HG03095 (cell line): ENCODE data around the gene MYRIP.
"Not testable (repeated sequence)": the region's sequence is repeated elsewhere in the genome, so short reads cannot be mapped to it uniquely, and the experiment has no call there.

Experiments used
- ATAC-seq: cut with Tn5 transposase; IDR thresholded peaks from one replicate; pipeline ENCODE4 v1.9.1; 2021; ENCODE audit warnings: moderate library complexity; ENCODE audit not compliant: unreplicated experiment

MYRIP gene

DNA sequence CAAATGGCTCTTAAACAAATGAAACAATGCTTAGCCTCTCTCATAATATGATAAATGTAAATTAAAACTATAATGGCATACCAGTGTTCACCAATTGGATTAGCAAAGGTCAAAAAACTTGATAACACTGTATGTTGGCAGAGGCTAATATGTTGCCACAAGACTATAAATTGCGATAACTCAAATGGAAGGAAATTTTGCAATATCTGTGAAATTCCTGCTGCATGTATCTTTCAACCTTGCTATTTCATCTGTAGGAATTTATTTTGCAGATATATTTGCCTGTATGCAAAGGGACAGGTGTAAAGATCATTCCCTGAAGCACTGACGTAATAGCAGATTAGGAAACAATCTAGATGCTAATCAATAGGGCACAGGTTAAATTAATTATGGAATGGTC, 308.7 kb downstream of the MYRIP start:
- ATAC-seq, result no peak

DNA sequence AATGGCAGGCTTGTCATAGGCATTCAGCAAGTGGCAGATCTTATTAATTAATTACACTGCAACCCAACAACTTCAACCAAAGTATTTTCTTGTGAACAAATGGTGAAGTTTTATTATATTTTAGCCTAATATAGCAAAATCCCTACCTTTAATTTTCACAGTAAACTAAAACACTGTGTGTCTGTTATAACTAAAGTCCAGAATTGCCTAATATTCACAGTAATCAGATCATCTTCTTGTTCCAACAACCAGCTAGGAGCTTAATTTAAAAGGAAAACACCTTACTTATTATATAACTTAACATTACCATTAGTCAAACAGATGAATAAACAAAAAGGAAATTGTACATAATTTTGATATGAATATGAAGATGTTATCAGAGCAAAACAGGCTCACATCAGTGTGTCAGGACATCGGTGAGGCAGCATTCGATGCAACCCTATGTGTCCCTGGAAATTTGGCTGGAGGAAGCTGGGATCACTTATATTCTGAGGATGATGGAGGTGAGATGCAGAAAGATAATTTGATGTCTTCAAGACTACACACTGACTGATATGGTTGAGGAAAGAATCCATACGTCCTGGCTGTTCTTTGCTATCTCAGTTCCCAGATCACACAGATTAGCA, 310.8 kb downstream of the MYRIP start:
- no peak for ATAC-seq

DNA sequence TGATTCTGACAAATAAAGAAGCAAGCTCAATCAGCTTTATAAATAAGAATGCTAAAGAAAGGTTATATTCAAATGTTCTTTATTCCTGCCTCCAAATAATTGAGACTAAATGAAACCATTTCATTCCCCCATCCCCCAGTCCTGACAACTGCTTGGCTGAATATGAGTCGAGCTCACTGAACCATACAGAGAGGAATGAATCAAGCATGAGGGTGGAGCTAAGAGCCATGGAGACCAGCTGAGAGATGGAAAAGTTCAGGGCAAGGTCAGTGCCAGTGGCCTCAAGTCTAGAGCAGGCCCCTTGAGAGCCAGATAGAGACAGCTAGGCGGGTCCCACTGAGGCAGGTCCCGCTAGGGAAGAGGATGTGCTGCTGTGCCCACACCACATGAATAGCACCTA, 311.4 kb downstream of the MYRIP start:
- ATAC-seq, result no peak

DNA sequence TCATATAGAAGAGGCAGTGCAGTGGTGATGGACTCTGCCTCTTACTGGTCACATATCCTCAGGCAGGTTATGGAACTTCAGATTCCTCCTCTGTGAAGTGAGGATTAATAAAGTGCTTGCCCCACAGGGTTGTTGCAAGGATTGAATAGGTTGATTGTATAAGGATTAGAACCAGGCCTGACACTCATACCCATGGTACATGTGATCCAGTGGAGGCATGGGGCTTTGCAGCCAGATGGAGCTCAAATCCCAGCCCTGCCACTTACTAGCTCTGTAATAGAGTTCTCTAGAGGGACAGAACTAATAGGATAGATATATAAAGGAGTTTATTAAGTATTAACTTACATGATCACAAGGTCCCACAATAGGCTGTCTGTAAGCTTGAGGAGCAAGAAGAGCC, 315.5 kb downstream of the MYRIP start:
- no peak for ATAC-seq

DNA sequence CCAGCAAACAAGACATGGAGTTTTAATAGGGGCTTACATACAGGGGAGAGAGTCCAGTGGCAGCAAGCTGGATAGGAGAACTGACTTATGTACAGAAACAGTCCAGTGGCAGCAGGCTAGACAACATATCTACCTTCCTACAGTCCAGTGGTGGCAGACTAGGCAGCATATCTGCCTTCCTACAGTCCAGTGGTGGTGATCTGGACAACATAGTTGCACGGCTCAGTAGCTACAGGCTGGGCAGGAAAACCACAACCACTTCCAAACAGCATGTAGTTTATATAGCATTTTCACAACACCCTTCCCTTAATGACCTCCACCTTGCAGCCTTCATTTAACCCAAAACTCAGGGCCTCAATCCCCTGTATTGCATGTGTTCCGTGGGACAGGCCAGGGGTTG, 318.8 kb downstream of the MYRIP start:
- no peak for ATAC-seq

DNA sequence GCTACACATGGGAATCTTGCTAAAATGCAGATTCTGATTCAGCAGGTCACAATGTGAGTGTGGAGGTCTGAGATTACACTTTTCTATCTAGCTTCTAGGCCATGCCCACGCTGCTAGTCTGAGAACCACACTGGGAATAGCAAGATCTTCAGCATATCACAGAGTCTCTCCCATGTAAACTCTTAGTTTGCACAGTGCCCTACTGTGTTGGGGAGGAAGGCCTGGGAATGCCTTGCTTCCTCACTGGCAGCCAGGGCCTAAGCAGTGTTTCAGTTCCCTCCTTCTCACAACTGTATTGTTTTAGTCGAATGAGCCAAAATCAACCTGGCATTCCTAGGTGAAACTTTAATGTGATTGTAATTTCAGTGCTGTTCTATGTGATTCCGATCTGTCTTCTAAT, 320.1 kb downstream of the MYRIP start:
- ATAC-seq, result no peak

DNA sequence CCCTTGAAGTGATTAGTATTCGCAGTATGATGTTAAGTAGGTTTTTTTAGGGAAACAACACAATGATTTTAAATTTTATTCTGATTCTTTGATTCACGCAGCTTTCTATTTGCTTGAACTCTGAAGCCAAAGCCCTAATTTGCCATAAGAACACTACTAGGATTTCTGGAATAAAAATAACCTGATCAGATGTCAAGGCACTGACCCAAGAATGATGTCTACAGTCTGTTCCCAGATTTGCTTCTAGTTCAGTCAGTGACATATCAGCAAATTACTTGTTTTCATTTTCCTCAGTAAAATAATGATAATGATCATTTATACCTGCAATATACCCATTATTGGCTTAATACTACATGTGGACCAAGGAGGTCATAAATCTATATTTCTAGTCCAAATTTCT, 320.6 kb downstream of the MYRIP start:
- ATAC-seq, result no peak

DNA sequence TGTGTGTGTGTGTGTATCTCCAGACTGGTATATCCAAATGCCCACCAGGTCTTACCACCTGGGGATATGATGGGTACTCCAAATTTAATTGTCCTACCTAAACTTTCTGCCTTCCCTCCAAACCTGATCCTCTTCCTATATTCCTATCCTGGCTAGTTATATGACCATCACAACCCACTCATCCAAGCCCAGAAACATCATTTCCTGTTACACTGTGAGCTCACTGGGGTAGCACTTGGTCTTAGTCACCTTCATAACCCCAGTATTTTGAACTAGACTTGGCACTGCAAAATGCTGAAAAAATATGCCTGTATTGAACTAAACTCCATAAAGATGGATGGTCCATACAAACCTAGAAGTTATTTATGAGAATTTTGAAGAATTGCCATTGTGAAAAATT, 321.3 kb downstream of the MYRIP start:
- no peak for ATAC-seq

DNA sequence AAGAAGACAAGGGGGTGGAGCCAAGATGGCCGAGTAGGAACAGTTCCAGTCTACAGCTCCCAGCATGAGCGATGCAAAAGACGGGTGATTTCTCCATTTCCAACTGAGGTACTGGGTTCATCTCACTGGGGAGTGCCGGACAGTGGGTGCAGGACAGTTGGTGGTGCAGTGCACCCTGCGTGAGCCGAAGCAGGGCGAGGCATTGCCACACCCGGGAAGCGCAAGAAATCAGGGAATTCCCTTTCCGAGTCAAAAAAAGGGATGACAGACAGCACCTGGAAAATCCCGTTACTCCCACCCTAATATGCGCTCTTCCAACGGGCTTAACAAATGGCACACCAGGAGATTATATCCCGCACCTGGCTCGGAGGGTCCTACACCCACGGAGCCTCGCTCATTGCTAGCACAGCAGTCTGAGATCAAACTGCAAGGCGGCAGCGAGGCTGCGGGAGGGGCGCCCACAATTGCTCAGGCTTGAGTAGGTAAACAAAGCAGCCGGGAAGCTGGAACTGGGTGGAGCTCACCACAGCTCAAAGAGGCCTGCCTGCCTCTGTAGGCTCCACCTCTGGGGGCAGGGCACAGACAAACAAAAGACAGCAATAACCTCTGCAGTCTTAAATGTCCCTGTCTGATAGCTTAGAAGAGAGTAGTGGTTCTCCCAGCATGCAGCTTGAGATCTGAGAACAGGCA, 324.6 kb downstream of the MYRIP start:
- not testable (repeated sequence) for ATAC-seq

DNA sequence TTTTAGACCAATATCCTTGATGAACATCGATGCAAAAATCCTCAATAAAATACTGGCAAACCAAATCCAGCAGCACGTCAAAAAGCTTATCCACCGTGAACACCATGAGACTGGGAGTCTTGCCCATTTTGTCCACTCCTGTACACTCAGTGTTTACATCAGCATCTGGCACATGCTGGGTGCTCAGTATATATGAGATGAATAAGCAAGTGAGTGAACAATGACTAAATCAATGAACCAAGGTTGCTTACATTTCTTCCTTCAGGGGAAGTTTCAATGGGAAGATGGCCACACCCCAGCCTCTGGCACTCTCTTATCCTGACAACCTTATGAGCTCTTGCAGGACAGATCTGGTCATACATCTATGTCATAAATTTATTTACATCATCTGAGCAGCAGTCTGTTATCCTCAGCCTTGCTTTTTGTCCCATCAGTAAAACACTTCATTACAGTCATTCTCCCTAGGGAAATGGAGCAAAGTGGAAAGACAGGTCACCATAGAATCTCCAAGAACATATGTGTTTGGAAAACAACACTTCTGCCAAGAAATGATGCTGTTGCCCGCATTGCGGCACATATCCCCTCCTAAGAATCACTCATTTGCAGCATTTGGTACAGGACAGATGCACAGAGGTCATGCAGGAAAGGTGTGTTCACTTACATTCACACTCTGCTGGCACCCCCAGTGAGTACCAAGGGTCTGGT, 328.3 kb downstream of the MYRIP start:
- ATAC-seq, result no peak

DNA sequence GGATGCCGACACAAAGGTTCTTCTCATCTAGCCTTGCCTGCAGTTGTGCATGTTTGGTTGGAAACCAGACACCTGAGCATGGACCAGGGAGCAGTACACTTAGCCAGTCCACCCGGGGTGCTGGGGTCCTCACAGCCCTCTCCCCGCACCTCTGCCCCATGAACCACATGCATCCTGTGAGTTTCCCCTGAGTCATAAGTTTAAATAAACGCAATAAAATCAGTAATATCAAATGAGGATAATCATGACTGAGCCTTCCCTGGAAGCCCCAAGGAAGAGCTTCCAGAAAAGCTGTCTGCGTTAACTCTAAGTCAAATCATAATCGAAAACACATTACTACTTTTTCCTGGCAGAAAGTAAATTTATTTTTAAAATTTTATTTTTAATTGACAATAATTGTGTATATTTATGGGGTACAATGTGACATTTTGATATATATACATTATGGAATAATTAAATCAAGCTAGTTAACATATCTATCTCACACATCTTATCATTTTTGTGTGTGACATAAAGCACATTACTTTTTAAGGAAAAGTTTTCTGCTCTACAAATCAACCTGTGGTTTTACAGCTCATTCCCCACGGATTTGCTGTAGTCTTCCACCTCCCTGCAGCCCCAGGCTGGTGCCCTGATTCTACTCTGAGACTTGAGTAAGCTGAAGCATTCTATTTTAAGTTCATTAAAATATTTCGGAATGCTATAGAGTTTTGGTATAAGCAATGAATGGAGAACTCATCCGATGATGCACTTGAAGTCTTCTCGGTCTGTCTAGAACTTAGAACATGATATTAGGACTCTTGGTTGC, 334.1 kb downstream of the MYRIP start:
- no peak for ATAC-seq

DNA sequence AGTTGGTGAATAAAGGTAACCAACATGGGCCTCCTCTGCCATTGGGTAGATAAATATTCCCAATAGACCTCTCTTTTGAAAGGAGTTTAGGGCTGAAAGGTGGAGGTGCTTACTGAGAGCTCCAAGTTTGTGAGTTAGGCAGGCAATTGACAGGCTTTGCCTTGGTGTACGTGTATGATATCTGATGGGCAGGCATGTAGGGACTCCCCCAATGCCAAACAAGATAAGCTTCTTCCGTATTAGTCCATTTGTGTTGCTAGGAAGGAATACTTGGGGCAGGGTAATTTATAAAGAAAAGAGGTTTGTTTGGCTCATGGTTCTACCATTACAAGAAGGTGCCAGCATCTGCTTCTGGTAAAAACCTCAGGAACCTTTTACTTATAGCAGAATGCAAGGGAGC, 339.4 kb downstream of the MYRIP start:
- no peak for ATAC-seq

DNA sequence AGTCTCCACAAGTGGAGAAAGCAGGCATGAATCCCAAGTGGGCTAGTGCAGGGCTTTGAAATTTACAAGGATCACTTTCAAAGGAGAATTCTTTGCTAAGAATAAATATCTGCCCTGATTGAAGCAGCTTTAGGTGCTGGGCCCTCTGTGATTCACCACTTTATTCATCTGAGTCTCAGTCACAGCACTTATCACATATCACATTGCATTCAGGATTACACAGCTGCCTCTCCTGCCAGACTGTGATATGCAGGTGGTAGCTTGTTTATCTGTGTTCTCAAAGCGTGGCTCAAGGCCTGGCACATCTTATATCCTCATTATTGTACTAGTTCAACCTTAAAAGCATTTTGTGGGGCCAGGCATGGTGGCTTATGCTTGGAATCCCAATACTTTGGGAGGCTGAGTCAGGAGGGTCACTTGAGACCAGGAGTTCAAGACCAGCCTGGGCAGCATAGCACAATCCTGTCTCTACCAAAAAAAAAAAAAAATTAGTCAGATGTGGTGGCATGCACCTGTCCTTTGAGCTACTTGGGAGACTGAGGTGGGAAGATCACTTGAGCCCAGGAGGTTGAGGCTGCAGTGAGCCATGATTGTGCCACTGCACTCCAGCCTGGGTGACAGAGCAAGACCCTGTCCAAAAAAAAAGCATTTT, 343.2 kb downstream of the MYRIP start:
- no peak for ATAC-seq

DNA sequence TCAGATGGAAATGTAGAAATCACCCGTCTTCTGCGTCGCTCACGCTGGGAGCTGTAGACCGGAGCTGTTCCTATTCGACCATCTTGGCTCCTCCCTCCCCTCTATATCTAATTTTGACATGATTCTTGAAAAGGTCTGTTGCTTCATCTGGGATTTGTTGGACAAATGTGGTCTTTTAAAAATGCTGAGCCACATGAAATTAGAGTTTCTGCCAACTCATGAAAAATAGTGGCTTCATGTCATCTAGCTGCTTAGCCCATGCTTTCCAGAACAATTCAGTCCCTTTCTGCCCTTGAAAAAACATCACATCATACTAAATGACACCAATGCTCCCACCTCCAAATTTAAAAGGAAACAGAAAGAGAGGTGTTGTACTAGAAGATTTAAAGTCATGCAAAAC, 351.5 kb downstream of the MYRIP start:
- no peak for ATAC-seq

DNA sequence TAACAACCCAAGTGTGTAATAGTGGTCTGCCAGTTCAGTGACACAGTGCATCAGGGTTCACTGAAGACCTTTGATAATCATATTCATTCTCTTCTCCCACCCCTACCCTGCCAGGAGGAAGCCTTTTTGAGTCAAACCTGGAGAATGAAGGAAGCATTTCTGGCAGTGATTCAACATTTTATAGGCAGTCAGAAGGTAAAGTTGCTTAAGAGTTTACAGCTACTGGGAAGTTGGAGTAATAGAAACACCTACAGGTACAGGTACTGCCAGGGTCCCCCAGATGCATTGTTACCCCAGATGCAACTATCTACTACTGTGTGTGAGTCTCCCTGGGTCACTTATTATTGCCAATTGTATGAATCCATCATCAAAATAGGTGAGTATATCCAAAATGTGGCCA, 353.2 kb downstream of the MYRIP start:
- no peak for ATAC-seq

DNA sequence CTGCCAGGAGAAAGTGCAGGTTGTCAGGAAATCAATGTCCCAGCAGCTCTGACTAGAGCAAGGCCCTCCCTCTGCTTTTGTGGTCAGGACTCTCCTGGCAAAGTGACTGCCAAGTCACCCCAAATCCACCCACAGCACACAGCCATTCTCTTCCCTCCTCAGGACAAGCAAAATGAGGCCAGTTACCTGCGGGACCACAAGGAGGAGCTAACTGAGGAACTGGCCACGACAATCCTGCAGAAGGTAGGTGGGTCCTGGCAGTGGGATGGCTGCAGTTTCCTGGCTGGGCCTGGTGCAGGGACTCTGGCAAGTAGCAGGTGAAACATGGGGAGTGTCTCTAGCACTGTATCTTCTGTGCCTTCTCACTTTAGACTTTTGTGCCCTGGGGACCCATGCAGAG, 357.6 kb downstream of the MYRIP start:
- no peak for ATAC-seq

DNA sequence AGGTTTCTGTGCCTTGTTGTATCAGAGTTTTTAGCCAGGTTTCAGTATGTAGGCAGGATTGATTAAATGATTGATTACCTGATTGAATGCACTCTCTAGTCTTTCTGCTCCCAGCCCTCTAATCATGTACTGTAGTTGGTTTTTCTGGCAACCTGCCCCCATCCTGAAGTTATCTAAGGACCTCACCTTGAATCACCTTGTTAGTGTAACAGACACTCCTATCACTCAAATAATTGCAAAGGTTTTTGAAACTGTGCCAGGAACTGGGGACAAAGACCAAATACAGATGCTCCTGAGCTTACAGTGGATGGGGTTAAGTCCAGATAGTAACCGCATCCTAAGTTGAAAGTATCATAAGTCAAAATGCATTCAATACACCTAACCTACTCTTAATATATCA, 358.5 kb downstream of the MYRIP start:
- ATAC-seq, result no peak

DNA sequence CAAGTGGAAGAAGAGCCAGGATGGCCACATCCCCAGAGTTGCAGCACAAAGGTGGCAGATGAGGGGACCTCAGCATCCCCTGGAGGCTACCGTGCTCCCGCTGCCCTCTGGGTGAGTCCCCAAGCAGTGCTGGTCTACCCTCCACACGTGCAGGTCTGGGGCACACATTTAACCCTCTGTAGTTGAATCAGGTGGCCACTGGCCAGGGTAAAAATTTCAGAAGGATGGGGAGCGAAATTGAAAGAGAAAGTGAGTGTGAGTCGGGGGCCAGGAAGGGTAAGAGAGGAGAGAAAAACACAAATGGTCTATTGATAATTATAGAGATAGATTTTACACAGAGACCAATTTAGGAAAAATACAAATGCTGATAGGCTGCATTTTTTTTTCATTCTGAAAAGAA, 360.6 kb downstream of the MYRIP start:
- ATAC-seq, result peak; percentile 40

DNA sequence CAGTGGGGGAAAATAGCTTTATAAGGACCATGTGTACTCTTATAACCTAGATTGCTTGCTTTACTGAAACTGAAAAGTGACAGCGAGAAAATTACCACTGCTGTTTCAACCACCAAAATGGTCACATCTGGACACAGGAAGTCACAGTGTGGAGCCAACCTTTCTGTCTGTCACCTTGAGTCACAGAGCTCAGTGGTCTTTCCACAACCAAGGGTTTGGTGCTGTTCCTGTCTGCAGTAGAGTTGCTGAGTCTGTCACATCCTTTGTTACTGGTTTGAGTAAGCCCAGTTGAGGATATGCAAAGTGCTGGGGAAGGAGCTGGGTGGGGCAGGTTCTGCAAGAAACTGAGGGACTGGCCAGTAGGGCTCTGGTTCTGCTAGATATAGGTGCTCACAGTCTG, 361.0 kb downstream of the MYRIP start:
- peak; percentile 97 for ATAC-seq

DNA sequence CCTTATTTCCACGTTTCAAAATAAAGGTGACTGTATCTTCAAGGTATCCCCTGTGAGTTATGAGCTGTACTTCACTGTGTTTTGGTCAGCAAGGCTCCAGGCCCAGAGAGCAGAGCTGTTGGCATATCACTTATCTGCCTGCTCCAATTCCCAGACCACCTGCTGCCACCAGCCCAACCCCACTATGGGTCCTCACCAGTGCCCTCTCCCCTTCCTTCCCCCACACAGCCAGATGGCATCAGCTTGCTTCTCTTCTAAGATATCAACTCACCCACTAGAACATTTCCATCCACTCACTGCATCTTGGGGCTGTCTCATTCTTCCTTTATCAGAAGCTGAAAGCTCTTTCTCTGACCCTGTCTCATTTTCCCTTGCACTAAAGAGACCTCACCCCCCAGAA, 363.2 kb downstream of the MYRIP start:
- ATAC-seq, result no peak

DNA sequence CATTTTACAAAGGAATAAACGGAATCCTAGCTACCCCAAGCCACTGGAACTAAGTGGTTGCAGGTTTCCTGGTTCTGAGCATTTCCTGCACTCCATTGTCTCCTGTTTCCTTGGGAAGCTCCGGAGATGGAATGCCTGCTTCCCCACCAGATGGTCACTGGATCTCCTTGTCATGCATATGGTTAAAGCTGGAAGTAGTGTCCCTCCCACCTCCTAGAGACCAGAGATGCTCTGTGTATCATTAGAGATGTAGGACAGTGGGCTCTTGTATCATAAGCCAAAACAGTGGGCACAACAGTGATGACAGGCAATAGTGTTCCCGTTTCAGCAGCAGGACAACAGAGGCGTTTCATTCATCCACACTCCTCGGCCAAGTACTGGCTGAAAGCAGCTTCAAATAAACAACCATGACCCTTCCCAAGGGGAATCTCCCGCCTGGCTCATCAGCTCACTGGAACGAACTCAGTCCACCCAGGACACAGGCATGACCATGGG, 363.9 kb downstream of the MYRIP start:
- no peak for ATAC-seq
